ENCODE results near the gene TEX2.

GRCh38 chr17:64240741-64241347 lies 22.2 kb downstream of the TEX2 start:
- no peak for TF ChIP-seq REST (IDR thresholded peaks at IDR 0.05; ENCODE audit: borderline replicate concordance in 1 of 2, low read depth in 1 of 2, low read length in 2 of 2)
- TF ChIP-seq, protein P1, sequence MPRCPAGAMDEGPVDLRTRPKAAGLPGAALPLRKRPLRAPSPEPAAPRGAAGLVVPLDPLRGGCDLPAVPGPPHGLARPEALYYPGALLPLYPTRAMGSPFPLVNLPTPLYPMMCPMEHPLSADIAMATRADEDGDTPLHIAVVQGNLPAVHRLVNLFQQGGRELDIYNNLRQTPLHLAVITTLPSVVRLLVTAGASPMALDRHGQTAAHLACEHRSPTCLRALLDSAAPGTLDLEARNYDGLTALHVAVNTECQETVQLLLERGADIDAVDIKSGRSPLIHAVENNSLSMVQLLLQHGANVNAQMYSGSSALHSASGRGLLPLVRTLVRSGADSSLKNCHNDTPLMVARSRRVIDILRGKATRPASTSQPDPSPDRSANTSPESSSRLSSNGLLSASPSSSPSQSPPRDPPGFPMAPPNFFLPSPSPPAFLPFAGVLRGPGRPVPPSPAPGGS (CRISPR knock-in tag; IDR thresholded peaks at IDR 0.05), result no peak
- TF ChIP-seq, protein P2, sequence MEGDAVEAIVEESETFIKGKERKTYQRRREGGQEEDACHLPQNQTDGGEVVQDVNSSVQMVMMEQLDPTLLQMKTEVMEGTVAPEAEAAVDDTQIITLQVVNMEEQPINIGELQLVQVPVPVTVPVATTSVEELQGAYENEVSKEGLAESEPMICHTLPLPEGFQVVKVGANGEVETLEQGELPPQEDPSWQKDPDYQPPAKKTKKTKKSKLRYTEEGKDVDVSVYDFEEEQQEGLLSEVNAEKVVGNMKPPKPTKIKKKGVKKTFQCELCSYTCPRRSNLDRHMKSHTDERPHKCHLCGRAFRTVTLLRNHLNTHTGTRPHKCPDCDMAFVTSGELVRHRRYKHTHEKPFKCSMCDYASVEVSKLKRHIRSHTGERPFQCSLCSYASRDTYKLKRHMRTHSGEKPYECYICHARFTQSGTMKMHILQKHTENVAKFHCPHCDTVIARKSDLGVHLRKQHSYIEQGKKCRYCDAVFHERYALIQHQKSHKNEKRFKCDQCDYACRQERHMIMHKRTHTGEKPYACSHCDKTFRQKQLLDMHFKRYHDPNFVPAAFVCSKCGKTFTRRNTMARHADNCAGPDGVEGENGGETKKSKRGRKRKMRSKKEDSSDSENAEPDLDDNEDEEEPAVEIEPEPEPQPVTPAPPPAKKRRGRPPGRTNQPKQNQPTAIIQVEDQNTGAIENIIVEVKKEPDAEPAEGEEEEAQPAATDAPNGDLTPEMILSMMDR (CRISPR knock-in tag; IDR thresholded peaks at IDR 0.05), result no peak
- TF ChIP-seq ZGPAT (CRISPR knock-in tag; IDR thresholded peaks at IDR 0.05), result no peak
- TF ChIP-seq JUN (CRISPR knock-in tag; IDR thresholded peaks at IDR 0.05), result no peak
- TF ChIP-seq ZNF10 (CRISPR knock-in tag; IDR thresholded peaks at IDR 0.05; ENCODE audit: borderline replicate concordance, low read depth), result no peak
- no peak for TF ChIP-seq CEBPB (IDR thresholded peaks at IDR 0.05; ENCODE audit: borderline replicate concordance, low read depth, low read length)
- TF ChIP-seq HNF4A (CRISPR knock-in tag; IDR thresholded peaks at IDR 0.05), result no peak
- TF ChIP-seq HDAC1 (CRISPR knock-in tag; IDR thresholded peaks at IDR 0.05), result no peak
- TF ChIP-seq, protein P3, sequence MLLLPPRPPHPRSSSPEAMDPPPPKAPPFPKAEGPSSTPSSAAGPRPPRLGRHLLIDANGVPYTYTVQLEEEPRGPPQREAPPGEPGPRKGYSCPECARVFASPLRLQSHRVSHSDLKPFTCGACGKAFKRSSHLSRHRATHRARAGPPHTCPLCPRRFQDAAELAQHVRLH (CRISPR knock-in tag; IDR thresholded peaks at IDR 0.05; ENCODE audit: borderline replicate concordance, low read depth), result no peak
- TF ChIP-seq FOXK2 (IDR thresholded peaks at IDR 0.05), result no peak

All from HepG2 (cell line).